Mucosa of descending colon (tissue), 3 donors: ENCODE results near the gene CLECL1. TPM values are rescaled to one million over a fixed set of nuclear protein-coding genes. Genes with fewer than 3 reads are reported as not detected.

Experiments
- ATAC-seq: fragments of 200-7000 bp; cut with Tn5 transposase; one replicate; pipeline ENCODE4 v1.9.1; 2020; ENCODE audit warnings: mild to moderate bottlenecking, moderate library complexity
- DNase-seq, 3 donors: peaks; one replicate each; pipeline ENCODE4 v3.0.0-alpha.2; 2020
- H3K36me3 ChIP-seq: fragments of 200-600 bp; one replicate; pipeline ENCODE4 v1.8.0; 2021; ENCODE audit warnings: low read depth, mild to moderate bottlenecking
- H3K4me1 ChIP-seq: fragments of 200-600 bp; one replicate; pipeline ENCODE4 v1.8.0; 2021; ENCODE audit warnings: low read depth, mild to moderate bottlenecking
- H3K4me3 ChIP-seq: fragments of 200-600 bp; one replicate; pipeline ENCODE4 v1.8.0; 2021; ENCODE audit warnings: mild to moderate bottlenecking
- H3K9me3 ChIP-seq: fragments of 200-600 bp; one replicate; pipeline ENCODE4 v1.8.0; 2021; ENCODE audit warnings: mild to moderate bottlenecking
- CTCF ChIP-seq: fragments of 200-600 bp; IDR thresholded peaks from one replicate; pipeline ENCODE4 v1.8.0; 2022; ENCODE audit warnings: antibody characterized with exemption, mild to moderate bottlenecking
- intact Hi-C, 2 donors: fragments of 100-400 bp; cut with DNase I in 1 of 2; cut with micrococcal nuclease in 1 of 2; formaldehyde crosslinking; loops; one replicate each; pipeline versions ENCODE4 v1.11.0 to v1.11.1; 2022; cut with DNase I, micrococcal nuclease
- total RNA-seq, 3 donors: library from RNA; stranded (reverse); fragmentation: NEBNext Ultra II Directional in 2 of 3; extraction: Animal tissue kit (Norgen Biotek cat#: 25700) in 2 of 3; gene quantifications; one replicate each; pipeline versions ENCODE4 v1.2.1 to v1.2.4, GENCODE V29; 2021 to 2023
- donor health status: DM: no; HTN: no; CAD: no; lungs with moderate emphysema.
- donor health status: DM: no; HTN: no; CAD: no.
- donor health status: DM: no; HTN: yes; CAD: no.

The CLECL1 gene
- total RNA-seq, 3 donors from 2014 or later: 0.51 to 0.64 TPM; not detected in 1

DNA sequence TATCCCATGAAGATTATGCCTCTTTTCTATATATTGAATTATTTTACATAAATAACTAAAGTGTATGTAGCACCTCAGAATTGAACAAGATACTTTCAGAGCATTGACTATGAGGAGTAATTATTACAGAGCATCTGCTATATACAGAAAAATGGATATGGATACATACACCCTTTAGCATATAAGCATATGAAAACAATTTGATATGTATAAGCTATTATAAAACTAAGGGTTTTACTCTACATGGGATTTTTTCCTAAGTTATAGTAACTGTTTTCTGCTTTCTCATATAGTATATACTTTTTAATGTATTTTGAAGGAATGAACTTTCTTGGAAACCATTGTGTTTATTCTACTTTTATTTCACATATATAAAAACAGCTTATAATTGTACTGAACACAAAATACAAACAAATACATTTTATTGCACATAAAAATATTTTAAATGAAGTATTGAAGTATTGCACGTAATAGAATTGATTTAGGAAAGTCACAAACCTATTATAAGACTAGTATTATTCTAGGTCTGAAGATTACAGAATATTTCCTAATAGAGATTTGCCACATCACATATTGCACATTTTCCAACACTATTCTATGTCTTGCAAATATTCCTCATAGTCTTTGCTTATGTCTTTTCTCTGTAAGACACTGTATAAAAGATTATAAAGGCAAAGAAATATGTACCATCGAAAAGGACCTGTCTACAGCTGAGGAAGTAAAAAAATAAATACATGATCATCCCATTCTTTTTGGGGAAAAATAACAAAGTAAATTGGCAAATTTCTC lies 19.4 kb upstream of the CLECL1 start:
- no peaks in the 10 kb centered on the region for H3K36me3 ChIP-seq
- no peak for TF ChIP-seq CTCF
- intact Hi-C loops: loop anchor here in 1 of 2 donors (10.0 kb wide), 1 partner anchor 172 kb away; no protein-coding TSS in a partner anchor
- no peak for DNase-seq
- H3K4me3 ChIP-seq: no peak overlapping the region
- ATAC-seq: no peak
- peaks cover 7% of the 10 kb centered on the region for H3K4me1 ChIP-seq
- H3K9me3 ChIP-seq: no peaks in the 10 kb centered on the region

DNA sequence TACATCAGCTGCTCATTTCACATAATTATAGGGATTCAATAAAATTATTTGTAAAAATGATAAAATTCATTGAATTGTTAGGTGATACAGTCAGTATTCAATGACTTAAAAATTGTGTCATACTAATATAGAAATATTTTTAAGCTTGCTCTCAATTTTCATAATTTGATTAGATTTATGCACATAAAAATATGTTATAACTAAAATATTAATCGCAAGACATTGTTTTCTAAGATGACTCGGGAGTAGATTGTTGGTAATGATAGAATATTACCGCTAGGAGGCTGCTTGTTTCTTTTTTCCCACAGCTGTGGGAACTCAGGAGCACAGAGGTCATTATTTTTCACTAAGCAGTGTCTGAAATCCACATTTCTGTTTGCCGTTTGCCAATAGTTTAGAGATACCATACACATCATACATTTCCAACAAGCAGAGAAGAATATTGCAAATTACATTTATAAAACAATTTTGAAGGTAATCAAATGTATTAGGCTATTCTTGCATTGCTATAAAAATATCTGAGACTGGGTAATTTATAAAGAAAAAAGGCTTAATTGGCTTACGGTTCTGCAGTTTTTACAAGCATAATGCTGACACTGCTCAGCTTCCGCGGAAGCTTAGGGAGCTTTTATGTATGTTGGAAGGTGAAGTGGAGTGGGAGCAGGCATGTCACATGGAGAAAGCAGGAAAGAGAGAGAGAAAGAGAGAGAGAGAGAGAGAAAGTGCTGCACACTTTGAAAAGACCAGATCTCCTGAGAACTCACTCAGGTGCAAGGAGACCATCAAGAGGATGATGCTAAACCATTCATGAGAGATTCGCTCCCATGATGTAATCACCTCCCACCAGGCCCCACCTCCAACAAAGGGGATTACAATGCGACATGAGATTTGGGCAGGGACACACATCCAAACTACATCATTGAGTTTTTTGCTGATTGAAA lies 18.6 kb upstream of the CLECL1 start:
- peaks cover 7% of the 10 kb centered on the region for H3K4me1 ChIP-seq
- DNase-seq (no peak), ATAC-seq (peak; percentile 52)
- no peaks in the 10 kb centered on the region for H3K9me3 ChIP-seq
- no peaks in the 10 kb centered on the region for H3K36me3 ChIP-seq
- no peak overlapping the region for H3K4me3 ChIP-seq
- TF ChIP-seq CTCF: no peak
- intact Hi-C loops: loop anchor here in 1 of 2 donors (10.0 kb wide), 1 partner anchor 173 kb away; no protein-coding TSS in a partner anchor

- peak in 2 of 3 donors; percentile 53 to 59 for DNase-seq
- H3K9me3 ChIP-seq: no peaks in the 10 kb centered on the region
- peak; percentile 83 for ATAC-seq
- H3K4me3 ChIP-seq: no peak overlapping the region
- no peaks in the 10 kb centered on the region for H3K36me3 ChIP-seq
- intact Hi-C loops: loop anchor here in 1 of 2 donors (10.0 kb wide), 1 partner anchor 174 kb away; no protein-coding TSS in a partner anchor
- peaks cover 7% of the 10 kb centered on the region for H3K4me1 ChIP-seq
- TF ChIP-seq CTCF: peak; percentile 53
Observed at GRCh38 chr12:9750276-9751203, 17.6 kb upstream of the CLECL1 start.

DNA sequence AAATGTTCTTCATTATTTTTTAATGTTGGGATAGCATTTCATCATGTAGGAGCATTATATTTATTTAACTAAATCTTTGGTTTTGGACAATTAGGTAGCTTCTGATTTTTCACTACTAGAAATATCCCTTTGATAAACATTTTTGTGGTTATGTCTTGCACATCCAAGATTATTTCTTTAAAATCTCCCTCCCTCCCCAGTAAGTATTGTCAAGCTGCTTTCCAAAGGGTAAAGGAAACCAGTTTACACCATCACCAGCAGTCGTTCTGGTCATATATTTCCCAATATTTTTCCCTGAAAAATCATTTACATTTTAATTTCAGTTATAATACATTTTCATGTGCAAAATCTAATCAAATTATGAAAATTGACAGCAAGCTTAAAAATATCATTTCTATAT lies 16.7 kb upstream of the CLECL1 start:
- Histone ChIP-seq H3K36me3 (no peaks in the 10 kb centered on the region), H3K9me3 (no peaks in the 10 kb centered on the region), H3K4me1 (peaks cover 7% of the 10 kb centered on the region), H3K4me3 (no peak overlapping the region)
- ATAC-seq (no peak), DNase-seq (no peak)
- intact Hi-C loops: loop anchor here (10.0 kb wide), 1 partner anchor 175 kb away; no protein-coding TSS in a partner anchor
- TF ChIP-seq CTCF: no peak

DNA sequence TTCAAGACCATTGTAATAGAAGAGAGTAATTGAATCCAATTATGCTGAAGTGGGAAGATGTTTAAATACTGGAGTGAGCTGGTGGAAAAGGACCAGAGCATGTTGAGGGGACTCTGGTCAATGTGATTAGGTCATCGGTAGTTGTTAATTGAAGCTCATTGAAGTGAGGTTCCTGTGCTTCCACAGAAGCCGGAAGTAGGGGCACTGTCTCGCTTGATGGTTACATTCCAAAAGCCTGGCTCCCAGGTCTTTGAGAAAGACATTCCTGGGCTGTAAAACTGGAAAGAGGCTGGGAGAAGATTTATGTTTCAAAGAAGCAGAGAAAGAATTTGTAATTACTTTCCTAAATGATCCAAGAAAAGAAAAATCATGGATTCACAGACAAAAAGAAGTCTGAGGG lies 12.3 kb upstream of the CLECL1 start:
- no peaks in the 10 kb centered on the region for H3K36me3 ChIP-seq
- DNase-seq: no peak
- intact Hi-C loops: loop anchor here in 1 of 2 donors (10.0 kb wide), 1 partner anchor 180 kb away; no protein-coding TSS in a partner anchor
- H3K4me3 ChIP-seq: no peak overlapping the region
- ATAC-seq: no peak
- peaks cover 3% of the 10 kb centered on the region for H3K4me1 ChIP-seq
- H3K9me3 ChIP-seq: no peaks in the 10 kb centered on the region
- TF ChIP-seq CTCF: no peak
